Endometrium (tissue), 2 donors: ENCODE results near the gene SUCLG2.
A peak's percentile ranks its signal among the peaks of the same experiment; 100 is the strongest.
"Not testable (repeated sequence)": the region's sequence is repeated elsewhere in the genome, so short reads cannot be mapped to it uniquely, and the experiment has no call there.

Experiments used
- FAIRE-seq: peaks from 2 replicates; lab custom pipeline; 2012; peaks lifted over from hg19 to GRCh38; lab: Jason Lieb, UNC
- donor health status: control.
- donor health status: control.

The SUCLG2 gene

GRCh38 chr3:67558426-67558825 is 96.0 kb downstream of the SUCLG2 start:
- no peak for FAIRE-seq

- FAIRE-seq, result no peak
Measured at GRCh38 chr3:67557848-67558355, 96.5 kb downstream of the SUCLG2 start.

GRCh38 chr3:67551361-67552016 is 102.9 kb downstream of the SUCLG2 start:
- no peak for FAIRE-seq

- no peak for FAIRE-seq
Measured at GRCh38 chr3:67550541-67550940, 103.9 kb downstream of the SUCLG2 start.

- not testable (repeated sequence) for FAIRE-seq
Measured at GRCh38 chr3:67542502-67543250, 111.7 kb downstream of the SUCLG2 start.

GRCh38 chr3:67540198-67540894 is 114.1 kb downstream of the SUCLG2 start:
- no peak for FAIRE-seq

GRCh38 chr3:67537203-67537602 is 117.2 kb downstream of the SUCLG2 start:
- not testable (repeated sequence) for FAIRE-seq

- no peak for FAIRE-seq
Measured at GRCh38 chr3:67535006-67535405, 119.4 kb downstream of the SUCLG2 start.

GRCh38 chr3:67534594-67534993 is 119.8 kb downstream of the SUCLG2 start:
- FAIRE-seq, result peak; percentile 46

GRCh38 chr3:67531181-67532101 is 123.0 kb downstream of the SUCLG2 start:
- no peak for FAIRE-seq

GRCh38 chr3:67529915-67530314 is 124.5 kb downstream of the SUCLG2 start:
- no peak for FAIRE-seq

- FAIRE-seq, result no peak
Measured at GRCh38 chr3:67529337-67529736, 125.1 kb downstream of the SUCLG2 start.

GRCh38 chr3:67526246-67526645 is 128.2 kb downstream of the SUCLG2 start:
- no peak for FAIRE-seq

- no peak for FAIRE-seq
Measured at GRCh38 chr3:67524046-67524445, 130.4 kb downstream of the SUCLG2 start.

GRCh38 chr3:67522081-67522480 is 132.3 kb downstream of the SUCLG2 start:
- FAIRE-seq, result no peak

- FAIRE-seq, result no peak
Measured at GRCh38 chr3:67521053-67521646, 133.3 kb downstream of the SUCLG2 start.

GRCh38 chr3:67518236-67518635 is 136.2 kb downstream of the SUCLG2 start:
- no peak for FAIRE-seq

- no peak for FAIRE-seq
Measured at GRCh38 chr3:67517781-67518180, 136.6 kb downstream of the SUCLG2 start.

GRCh38 chr3:67516496-67516895 is 137.9 kb downstream of the SUCLG2 start:
- FAIRE-seq, result no peak

- FAIRE-seq, result no peak
Measured at GRCh38 chr3:67515778-67516177, 138.6 kb downstream of the SUCLG2 start.

GRCh38 chr3:67509471-67510075 is 144.8 kb downstream of the SUCLG2 start:
- no peak for FAIRE-seq
